Stomach smooth muscle (tissue), 2 donors: Measurements from ENCODE around the gene RXFP1.

Experiments used
- H3K27ac ChIP-seq: one replicate; pipeline ENCODE4 v1.7.0; 2013; ENCODE audit warnings: mild to moderate bottlenecking, low read length, inconsistent platforms
- H3K27me3 ChIP-seq, 2 donors: one replicate each; pipeline ENCODE4 v1.7.0; 2013; ENCODE audit warnings: low read length in 2 of 2; ENCODE audit not compliant: insufficient read depth in 2 of 2, control insufficient read depth in 1 of 2
- H3K36me3 ChIP-seq, 2 donors: one replicate each; pipeline ENCODE4 v1.7.0; 2013; ENCODE audit warnings: low read length in 2 of 2; ENCODE audit not compliant: control insufficient read depth in 2 of 2, insufficient read depth in 2 of 2
- H3K4me1 ChIP-seq: one replicate; pipeline ENCODE4 v1.7.0; 2013; ENCODE audit warnings: low read length; ENCODE audit not compliant: control insufficient read depth, insufficient read depth
- H3K4me3 ChIP-seq, 2 donors: one replicate each; pipeline ENCODE4 v1.7.0; 2013; ENCODE audit warnings: low read length in 2 of 2
- H3K9ac ChIP-seq, 2 donors: one replicate each; pipeline ENCODE4 v1.7.0; 2013; ENCODE audit warnings: low read length in 2 of 2, mild to moderate bottlenecking in 1 of 2
- H3K9me3 ChIP-seq, 2 donors: one replicate each; pipeline ENCODE4 v1.7.0; 2013; ENCODE audit warnings: low read length in 2 of 2; ENCODE audit not compliant: control insufficient read depth in 2 of 2
- donor health status: healthy.
- donor health status: Pancreatic carcinoma.

The RXFP1 gene

GRCh38 chr4:158586881-158587280 lies 65.2 kb downstream of the RXFP1 start:
- no peaks in the 10 kb centered on the region for H3K4me1 ChIP-seq

GRCh38 chr4:158588285-158588684 lies 66.6 kb downstream of the RXFP1 start:
- no peaks in the 10 kb centered on the region for H3K4me1 ChIP-seq
- no peak overlapping the region for H3K27ac ChIP-seq

More at GRCh38 chr4:158586881-158587280, 65.2 kb downstream of the RXFP1 start:
- no peak overlapping the region for H3K27ac ChIP-seq
- H3K4me3 ChIP-seq, result no peak overlapping the region
- H3K9me3 ChIP-seq, result no peaks in the 10 kb centered on the region
- no peaks in the 10 kb centered on the region for H3K36me3 ChIP-seq
- no peak overlapping the region for H3K9ac ChIP-seq
- no peaks in the 10 kb centered on the region for H3K27me3 ChIP-seq

GRCh38 chr4:158588777-158589176 lies 67.1 kb downstream of the RXFP1 start:
- no peak overlapping the region for H3K9ac ChIP-seq
- no peaks in the 10 kb centered on the region for H3K4me1 ChIP-seq
- H3K36me3 ChIP-seq, result no peaks in the 10 kb centered on the region
- H3K4me3 ChIP-seq, result no peak overlapping the region
- no peak overlapping the region for H3K27ac ChIP-seq
- H3K9me3 ChIP-seq, result no peaks in the 10 kb centered on the region
- H3K27me3 ChIP-seq, result no peaks in the 10 kb centered on the region

More at GRCh38 chr4:158588285-158588684, 66.6 kb downstream of the RXFP1 start:
- no peaks in the 10 kb centered on the region for H3K27me3 ChIP-seq
- no peaks in the 10 kb centered on the region for H3K9me3 ChIP-seq
- H3K36me3 ChIP-seq, result no peaks in the 10 kb centered on the region
- no peak overlapping the region for H3K9ac ChIP-seq
- no peak overlapping the region for H3K4me3 ChIP-seq

DNA sequence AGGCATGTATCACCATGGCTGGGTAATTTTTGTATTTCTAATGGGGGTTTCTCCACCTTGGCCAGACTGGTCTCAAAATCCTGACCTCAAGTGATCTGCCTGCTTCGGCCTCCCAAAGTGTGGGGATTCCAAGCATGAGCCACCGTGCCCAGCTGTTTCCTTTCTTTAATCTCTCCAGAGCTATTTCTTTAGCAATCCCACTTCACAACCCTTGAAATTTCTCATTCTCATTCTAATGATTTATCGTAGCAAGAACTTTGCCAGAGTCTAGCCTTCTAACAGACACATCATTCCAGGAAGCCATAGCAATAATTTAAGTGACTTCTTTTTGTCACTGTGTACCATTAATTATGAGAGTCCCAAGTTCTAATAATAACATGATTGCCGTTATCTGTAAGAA lies 68.6 kb downstream of the RXFP1 start:
- no peaks in the 10 kb centered on the region for H3K27me3 ChIP-seq
- no peak overlapping the region for H3K27ac ChIP-seq
- H3K36me3 ChIP-seq, result no peaks in the 10 kb centered on the region
- H3K4me3 ChIP-seq, result no peak overlapping the region
- no peak overlapping the region for H3K9ac ChIP-seq
- H3K4me1 ChIP-seq, result no peaks in the 10 kb centered on the region
- H3K9me3 ChIP-seq, result no peaks in the 10 kb centered on the region

GRCh38 chr4:158590824-158591223 lies 69.1 kb downstream of the RXFP1 start:
- Histone ChIP-seq H3K4me3 (no peak overlapping the region), H3K27ac (no peak overlapping the region), H3K27me3 (no peaks in the 10 kb centered on the region), H3K9ac (no peak overlapping the region), H3K36me3 (no peaks in the 10 kb centered on the region), H3K9me3 (no peaks in the 10 kb centered on the region), H3K4me1 (no peaks in the 10 kb centered on the region)

DNA sequence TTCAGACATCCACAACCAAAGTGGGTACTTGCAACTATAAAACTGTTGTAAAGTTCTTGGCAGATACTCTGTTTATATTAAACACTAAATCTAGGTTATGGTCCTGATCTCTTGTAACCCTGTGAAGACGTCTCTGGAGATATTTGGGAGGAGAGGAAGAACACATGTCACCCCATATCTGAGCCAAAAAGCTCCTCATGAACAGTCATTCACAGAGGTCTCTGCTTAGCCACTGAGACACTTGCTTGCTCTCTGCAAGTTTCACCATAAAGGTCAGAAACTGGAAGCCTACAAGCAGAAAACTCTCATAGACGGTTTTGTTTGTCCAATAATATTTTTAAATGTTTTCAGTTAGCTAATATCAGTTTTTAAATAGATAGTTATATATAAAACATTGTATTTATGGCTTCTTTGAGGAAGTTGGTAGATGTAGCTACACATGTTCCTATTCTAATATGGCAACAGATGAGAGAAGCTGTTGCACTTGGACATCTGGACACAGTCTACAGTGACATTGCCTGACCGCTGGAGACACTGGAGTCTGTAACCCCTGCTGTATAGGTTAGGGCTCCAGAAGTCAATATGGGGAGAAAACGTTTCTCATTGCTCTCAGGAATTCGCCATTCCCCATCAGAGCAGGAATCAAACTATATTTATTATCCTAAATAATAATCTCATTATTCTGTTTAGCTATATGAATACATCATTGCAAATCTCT lies 76.4 kb downstream of the RXFP1 start:
- H3K4me1 ChIP-seq, result no peaks in the 10 kb centered on the region
- H3K36me3 ChIP-seq, result no peaks in the 10 kb centered on the region
- no peaks in the 10 kb centered on the region for H3K27me3 ChIP-seq
- no peaks in the 10 kb centered on the region for H3K9me3 ChIP-seq
- H3K27ac ChIP-seq, result no peak overlapping the region
- H3K4me3 ChIP-seq, result no peak overlapping the region
- no peak overlapping the region for H3K9ac ChIP-seq

DNA sequence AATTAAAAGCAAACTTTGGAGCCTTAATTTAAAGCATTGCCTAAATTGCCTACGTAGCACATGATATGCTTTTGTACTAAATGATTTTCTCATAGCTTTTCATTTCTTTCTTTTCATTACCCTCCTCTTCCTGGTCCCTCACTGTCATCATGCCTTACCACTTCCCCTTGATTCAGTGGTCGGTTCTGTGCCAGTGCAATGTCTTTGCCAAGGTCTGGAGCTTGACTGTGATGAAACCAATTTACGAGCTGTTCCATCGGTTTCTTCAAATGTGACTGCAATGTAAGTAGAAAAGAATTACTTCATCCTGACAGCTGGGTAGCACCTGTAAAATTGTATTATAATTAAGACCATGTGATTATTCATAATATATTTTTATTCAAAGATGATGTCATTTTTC lies 77.5 kb downstream of the RXFP1 start:
- H3K27ac ChIP-seq, result no peak overlapping the region
- H3K9ac ChIP-seq, result no peak overlapping the region

GRCh38 chr4:158599765-158600498 lies 78.2 kb downstream of the RXFP1 start:
- Histone ChIP-seq H3K4me3 (no peak overlapping the region), H3K36me3 (no peaks in the 10 kb centered on the region), H3K4me1 (no peaks in the 10 kb centered on the region), H3K9ac (no peak overlapping the region), H3K27ac (no peak overlapping the region), H3K27me3 (no peaks in the 10 kb centered on the region), H3K9me3 (no peaks in the 10 kb centered on the region)

More for the DNA sequence above, 77.5 kb downstream of the RXFP1 start:
- H3K4me1 ChIP-seq, result no peaks in the 10 kb centered on the region
- H3K27me3 ChIP-seq, result no peaks in the 10 kb centered on the region
- no peak overlapping the region for H3K4me3 ChIP-seq
- no peaks in the 10 kb centered on the region for H3K9me3 ChIP-seq
- no peaks in the 10 kb centered on the region for H3K36me3 ChIP-seq

GRCh38 chr4:158604369-158604768 lies 82.7 kb downstream of the RXFP1 start:
- H3K4me3 ChIP-seq, result no peak overlapping the region
- H3K27me3 ChIP-seq, result no peaks in the 10 kb centered on the region
- H3K36me3 ChIP-seq, result no peaks in the 10 kb centered on the region
- no peaks in the 10 kb centered on the region for H3K9me3 ChIP-seq
- no peak overlapping the region for H3K27ac ChIP-seq
- H3K4me1 ChIP-seq, result no peaks in the 10 kb centered on the region
- no peak overlapping the region for H3K9ac ChIP-seq

DNA sequence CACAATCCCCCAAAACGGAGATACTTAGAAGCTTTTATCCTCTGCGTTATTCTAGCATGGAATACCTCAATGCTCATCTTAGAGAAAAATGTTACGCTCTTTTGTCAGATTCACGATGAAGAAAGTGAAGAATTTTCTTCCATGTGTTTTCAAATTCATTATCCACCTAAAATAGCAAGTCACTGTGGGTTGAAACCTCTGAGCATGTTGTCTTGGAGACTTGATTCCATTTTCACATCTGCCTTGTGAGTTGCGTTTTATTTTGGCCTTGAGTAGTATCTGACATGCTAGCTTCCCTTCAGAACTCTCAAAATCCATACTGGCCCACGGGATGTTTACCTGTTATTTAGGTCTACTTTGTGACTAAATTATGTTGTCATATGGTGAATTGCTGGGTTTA lies 83.7 kb downstream of the RXFP1 start:
- no peak overlapping the region for H3K4me3 ChIP-seq

DNA sequence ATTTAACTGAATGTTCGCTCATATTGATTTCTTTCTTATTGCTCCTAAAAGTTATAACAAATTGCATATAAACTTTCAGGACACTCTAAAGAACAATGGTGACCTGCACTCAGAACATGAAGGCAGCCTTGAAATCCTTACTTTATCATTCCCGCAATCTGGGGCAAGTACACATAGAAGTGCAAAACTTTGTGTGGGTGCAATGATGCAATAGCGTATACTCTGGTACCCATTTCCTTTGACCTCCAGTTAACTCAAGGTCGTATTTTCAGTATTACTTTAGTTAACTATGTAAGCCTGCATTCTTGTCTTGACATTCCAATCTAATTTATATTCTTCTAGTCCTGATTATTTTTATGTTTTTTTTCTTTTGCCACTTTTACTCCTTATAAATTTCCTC lies 85.3 kb downstream of the RXFP1 start:
- H3K36me3 ChIP-seq, result no peaks in the 10 kb centered on the region
- no peaks in the 10 kb centered on the region for H3K9me3 ChIP-seq
- no peak overlapping the region for H3K27ac ChIP-seq
- H3K27me3 ChIP-seq, result no peaks in the 10 kb centered on the region
- no peak overlapping the region for H3K9ac ChIP-seq
- H3K4me1 ChIP-seq, result no peaks in the 10 kb centered on the region
- no peak overlapping the region for H3K4me3 ChIP-seq

More for the DNA sequence above, 83.7 kb downstream of the RXFP1 start:
- no peaks in the 10 kb centered on the region for H3K27me3 ChIP-seq
- H3K27ac ChIP-seq, result no peak overlapping the region
- no peaks in the 10 kb centered on the region for H3K4me1 ChIP-seq
- H3K9ac ChIP-seq, result no peak overlapping the region
- no peaks in the 10 kb centered on the region for H3K36me3 ChIP-seq
- no peaks in the 10 kb centered on the region for H3K9me3 ChIP-seq
